Fibroblast of lung (primary cell): ENCODE data around the gene RET. TPM values are rescaled to one million over a fixed set of nuclear protein-coding genes. Genes with fewer than 3 reads are reported as not detected.

Experiments used
- DNase-seq, 2 donors: peaks; one replicate each; pipeline versions ENCODE4 v3.0.0 to v3.0.0-alpha.2; 2010; ENCODE audit warnings: low read depth in 2 of 2
- H2AFZ ChIP-seq: 2 replicates; pipeline ENCODE4 v1.5.1; 2012; ENCODE audit warnings: low read length, control low read depth, inconsistent platforms
- H3K27ac ChIP-seq: 2 replicates; pipeline ENCODE4 v1.5.1; 2011; ENCODE audit warnings: low read length, control low read depth; ENCODE audit not compliant: insufficient read depth
- H3K27me3 ChIP-seq: 2 replicates; pipeline ENCODE4 v1.5.1; 2011; ENCODE audit warnings: mild to moderate bottlenecking, low read length; ENCODE audit not compliant: control insufficient read depth, insufficient read depth
- H3K36me3 ChIP-seq: 2 replicates; pipeline ENCODE4 v1.5.1; 2011; ENCODE audit warnings: low read length; ENCODE audit not compliant: control insufficient read depth, insufficient read depth
- H3K4me1 ChIP-seq: 2 replicates; pipeline ENCODE4 v1.5.1; 2011; ENCODE audit warnings: low read length; ENCODE audit not compliant: control insufficient read depth, insufficient read depth; ENCODE audit errors: extremely low read depth
- H3K4me2 ChIP-seq: 2 replicates; pipeline ENCODE4 v1.5.1; 2011; ENCODE audit warnings: low read length, control low read depth; ENCODE audit not compliant: insufficient read depth; ENCODE audit errors: extremely low read depth
- H3K4me3 ChIP-seq, 4 experiments: fragments of 200-600 bp in 1 of 4; sonication (generic) in 1 of 4; replicated peaks in 1 of 4; 2 replicates each; pipeline ENCODE4 v1.5.1; 2011 to 2016; ENCODE audit warnings: low read length in 4 of 4, low read depth in 3 of 4, mild to moderate bottlenecking in 3 of 4, control low read depth in 2 of 4, inconsistent platforms in 1 of 4, mixed read lengths in 1 of 4; ENCODE audit not compliant: insufficient read depth in 1 of 4; ENCODE audit errors: control extremely low read depth in 1 of 4
- H3K79me2 ChIP-seq: 2 replicates; pipeline ENCODE4 v1.5.1; 2012; ENCODE audit warnings: mild to moderate bottlenecking, low read length, inconsistent platforms; ENCODE audit not compliant: control insufficient read depth, insufficient read depth
- H3K9ac ChIP-seq: 2 replicates; pipeline ENCODE4 v1.5.1; 2011; ENCODE audit warnings: mild to moderate bottlenecking, low read length, control low read depth; ENCODE audit not compliant: insufficient read depth
- H3K9me3 ChIP-seq: 2 replicates; pipeline ENCODE4 v1.5.1; 2012; ENCODE audit warnings: low read depth, low read length; ENCODE audit not compliant: control insufficient read depth, insufficient read depth
- H4K20me1 ChIP-seq: 2 replicates; pipeline ENCODE4 v1.5.1; 2011; ENCODE audit warnings: low read length; ENCODE audit not compliant: control insufficient read depth, insufficient read depth; ENCODE audit errors: extremely low read depth
- EZH2 ChIP-seq: IDR thresholded peaks from 2 replicates; pipeline ENCODE4 v1.5.1; 2012; ENCODE audit warnings: low read length, control low read depth, mild to moderate bottlenecking; ENCODE audit errors: missing control alignments
- polyA plus RNA-seq, 2 donors: library from polyadenylated mRNA; depleted of rRNA in 1 of 2; stranded (reverse) in 1 of 2; unstranded in 1 of 2; fragments of >200 nt; gene quantifications; 2 replicates each; pipeline ENCODE4 v1.2.1, GENCODE V29; 2011 to 2012; ENCODE audit warnings: missing spikeins in 1 of 2
- total RNA-seq: library from RNA; depleted of rRNA; stranded (reverse); fragments of >200 nt; gene quantifications from 2 replicates; pipeline ENCODE4 v1.2.1, GENCODE V29; 2014
- TF ChIP-seq, protein P1 (sequence below), 2 donors: IDR thresholded peaks in 1 of 2; conservative IDR thresholded peaks in 1 of 2; 1 replicate in 1 of 2; 2 replicates in 1 of 2; pipeline ENCODE4 v1.5.1; 2011 to 2012; ENCODE audit warnings: low read length in 2 of 2, control low read depth in 1 of 2, inconsistent platforms in 1 of 2, low read depth in 1 of 2, mild to moderate bottlenecking in 1 of 2

RET gene
- total and polyA plus RNA-seq, 2 donors (not counting 1 experiment from before 2014, with no cell fraction given): 0.08 to 0.83 TPM

GRCh38 chr10:43089519-43089918 is 12.7 kb downstream of the RET start:
- H3K4me1 ChIP-seq: no peaks in the 10 kb centered on the region
- no peak overlapping the region for H3K4me3 ChIP-seq
- no peaks in the 10 kb centered on the region for H3K27me3 ChIP-seq
- H3K27ac ChIP-seq: no peak overlapping the region
- no peak for TF ChIP-seq EZH2
- TF ChIP-seq, protein P1, sequence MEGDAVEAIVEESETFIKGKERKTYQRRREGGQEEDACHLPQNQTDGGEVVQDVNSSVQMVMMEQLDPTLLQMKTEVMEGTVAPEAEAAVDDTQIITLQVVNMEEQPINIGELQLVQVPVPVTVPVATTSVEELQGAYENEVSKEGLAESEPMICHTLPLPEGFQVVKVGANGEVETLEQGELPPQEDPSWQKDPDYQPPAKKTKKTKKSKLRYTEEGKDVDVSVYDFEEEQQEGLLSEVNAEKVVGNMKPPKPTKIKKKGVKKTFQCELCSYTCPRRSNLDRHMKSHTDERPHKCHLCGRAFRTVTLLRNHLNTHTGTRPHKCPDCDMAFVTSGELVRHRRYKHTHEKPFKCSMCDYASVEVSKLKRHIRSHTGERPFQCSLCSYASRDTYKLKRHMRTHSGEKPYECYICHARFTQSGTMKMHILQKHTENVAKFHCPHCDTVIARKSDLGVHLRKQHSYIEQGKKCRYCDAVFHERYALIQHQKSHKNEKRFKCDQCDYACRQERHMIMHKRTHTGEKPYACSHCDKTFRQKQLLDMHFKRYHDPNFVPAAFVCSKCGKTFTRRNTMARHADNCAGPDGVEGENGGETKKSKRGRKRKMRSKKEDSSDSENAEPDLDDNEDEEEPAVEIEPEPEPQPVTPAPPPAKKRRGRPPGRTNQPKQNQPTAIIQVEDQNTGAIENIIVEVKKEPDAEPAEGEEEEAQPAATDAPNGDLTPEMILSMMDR (conservative IDR thresholded peaks at IDR 0.05 in 1 of 2, IDR thresholded peaks at IDR 0.05 in 1 of 2; ENCODE audit: low read depth in 1 of 2, low read length in 2 of 2): no peak
- H2AFZ ChIP-seq: no peak overlapping the region
- no peaks in the 10 kb centered on the region for H3K9me3 ChIP-seq
- no peaks in the 10 kb centered on the region for H4K20me1 ChIP-seq
- H3K9ac ChIP-seq: no peak overlapping the region
- DNase-seq: no peak
- H3K4me2 ChIP-seq: no peak overlapping the region
- H3K36me3 ChIP-seq: no peaks in the 10 kb centered on the region
- H3K79me2 ChIP-seq: no peaks in the 10 kb centered on the region

DNA sequence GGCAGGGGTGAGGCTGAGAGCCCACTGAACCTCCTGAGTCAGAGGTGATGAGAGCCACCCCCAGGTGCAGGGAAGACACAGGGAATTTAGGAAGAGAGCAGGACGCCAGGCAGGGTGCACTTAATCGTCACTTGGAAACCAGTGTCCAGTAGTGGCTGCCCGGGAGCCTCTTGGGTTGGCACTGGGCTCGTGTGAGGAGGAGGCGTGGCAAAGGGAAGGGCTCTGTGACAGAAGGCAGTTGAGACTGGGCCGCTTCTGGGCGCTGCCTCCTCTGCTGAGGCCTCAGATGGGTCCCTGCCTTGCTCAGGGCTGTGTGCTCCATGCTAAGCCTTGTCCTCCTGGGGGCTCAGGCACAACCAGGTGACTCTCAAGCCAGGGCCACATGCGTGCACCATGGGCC is 13.3 kb downstream of the RET start:
- Histone ChIP-seq H3K27ac (no peak overlapping the region), H3K4me2 (no peak overlapping the region), H3K9ac (no peak overlapping the region), H4K20me1 (no peaks in the 10 kb centered on the region), H3K79me2 (no peaks in the 10 kb centered on the region), H3K9me3 (no peaks in the 10 kb centered on the region), H3K4me1 (no peaks in the 10 kb centered on the region), H3K4me3 (no peak overlapping the region), H3K36me3 (no peaks in the 10 kb centered on the region), H3K27me3 (no peaks in the 10 kb centered on the region), H2AFZ (no peak overlapping the region)
- no peak for DNase-seq
- TF ChIP-seq, protein P1 (conservative IDR thresholded peaks at IDR 0.05 in 1 of 2, IDR thresholded peaks at IDR 0.05 in 1 of 2; ENCODE audit: low read depth in 1 of 2, low read length in 2 of 2): no peak
- TF ChIP-seq EZH2: no peak

- H3K4me1 ChIP-seq: no peaks in the 10 kb centered on the region
- H4K20me1 ChIP-seq: no peaks in the 10 kb centered on the region
- H3K79me2 ChIP-seq: no peaks in the 10 kb centered on the region
- H3K27me3 ChIP-seq: no peaks in the 10 kb centered on the region
- no peaks in the 10 kb centered on the region for H3K9me3 ChIP-seq
- H3K36me3 ChIP-seq: no peaks in the 10 kb centered on the region
- no peak overlapping the region for H3K9ac ChIP-seq
- no peak overlapping the region for H2AFZ ChIP-seq
- no peak overlapping the region for H3K27ac ChIP-seq
- no peak overlapping the region for H3K4me2 ChIP-seq
- H3K4me3 ChIP-seq: no peak overlapping the region
- no peak for DNase-seq
- TF ChIP-seq, protein P1 (conservative IDR thresholded peaks at IDR 0.05 in 1 of 2, IDR thresholded peaks at IDR 0.05 in 1 of 2; ENCODE audit: low read depth in 1 of 2, low read length in 2 of 2): no peak
- no peak for TF ChIP-seq EZH2
Measured at GRCh38 chr10:43090664-43091063, 13.8 kb downstream of the RET start.
